ENCODE measurements around the gene DEFB124. TPM values are rescaled to one million over a fixed set of nuclear protein-coding genes. Genes with fewer than 3 reads are reported as not detected.
"Not testable (repeated sequence)": the region's sequence is repeated elsewhere in the genome, so short reads cannot be mapped to it uniquely, and the experiment has no call there.

The DEFB124 gene
- total RNA-seq, 1 donor from 2014 or later: not detected

- H3K79me2 ChIP-seq (ENCODE audit: insufficient read depth, low read length): no peaks in the 10 kb centered on the region
- no peak overlapping the region for H3K4me3 Mint-ChIP-seq (ENCODE audit: unreplicated experiment)
- no peaks in the 10 kb centered on the region for H3K4me1 ChIP-seq (ENCODE audit: insufficient read depth, low read length)
- no peaks in the 10 kb centered on the region for H3K36me3 ChIP-seq (ENCODE audit: insufficient read depth, low read length)
- H3K9ac ChIP-seq (ENCODE audit: low read length): no peak overlapping the region
- H3K36me3 Mint-ChIP-seq (ENCODE audit: low read depth, unreplicated experiment): no peaks in the 10 kb centered on the region
- no peak for FAIRE-seq
- H3K27ac Mint-ChIP-seq (ENCODE audit: unreplicated experiment): no peak overlapping the region
- no peak overlapping the region for H3K4me3 ChIP-seq (ENCODE audit: insufficient read depth, low read depth, low read length)
- TF ChIP-seq EZH2 (IDR thresholded peaks at IDR 0.05; ENCODE audit: insufficient read depth, low read length): no peak
- no peaks in the 10 kb centered on the region for H4K20me1 ChIP-seq (ENCODE audit: insufficient read depth, low read length)
- H3K9me3 ChIP-seq (ENCODE audit: insufficient read depth, low read depth, low read length): no peaks in the 10 kb centered on the region
- no peak overlapping the region for H3K27ac ChIP-seq (ENCODE audit: low read depth, low read length)
- H3K4me1 Mint-ChIP-seq (ENCODE audit: low read depth, unreplicated experiment): no peaks in the 10 kb centered on the region
- no peak overlapping the region for H3K4me2 ChIP-seq (ENCODE audit: low read length)
- peaks cover under 1% of the 10 kb centered on the region for H3K27me3 ChIP-seq (ENCODE audit: insufficient read depth, low read length)
- H2AFZ ChIP-seq (ENCODE audit: low read depth, low read length): no peak overlapping the region
- H3K27me3 Mint-ChIP-seq (ENCODE audit: low read depth, unreplicated experiment): peaks cover 21% of the 10 kb centered on the region
- DNase-seq (ENCODE audit: low read depth): no peak
- H3K9me3 Mint-ChIP-seq (ENCODE audit: unreplicated experiment): peaks cover 11% of the 10 kb centered on the region
These were observed 33.8 kb upstream of the DEFB124 start for GRCh38 chr20:31508517-31509244.

- H3K27ac ChIP-seq (ENCODE audit: low read depth, low read length): no peak overlapping the region
- FAIRE-seq (no peak), DNase-seq (ENCODE audit: low read depth) (no peak)
- Mint-ChIP-seq H3K27ac (ENCODE audit: unreplicated experiment) (no peak overlapping the region), H3K4me3 (ENCODE audit: unreplicated experiment) (no peak overlapping the region), H3K27me3 (ENCODE audit: low read depth, unreplicated experiment) (peaks cover 28% of the 10 kb centered on the region), H3K36me3 (ENCODE audit: low read depth, unreplicated experiment) (no peaks in the 10 kb centered on the region), H3K9me3 (ENCODE audit: unreplicated experiment) (peaks cover 11% of the 10 kb centered on the region), H3K4me1 (ENCODE audit: low read depth, unreplicated experiment) (no peaks in the 10 kb centered on the region)
- H3K79me2 ChIP-seq (ENCODE audit: insufficient read depth, low read length): no peaks in the 10 kb centered on the region
- no peak overlapping the region for H3K9ac ChIP-seq (ENCODE audit: low read length)
- TF ChIP-seq EZH2 (IDR thresholded peaks at IDR 0.05; ENCODE audit: insufficient read depth, low read length): no peak
- TF ChIP-seq CTCF (IDR thresholded peaks at IDR 0.05; ENCODE audit: insufficient read depth, low read depth, low read length): no peak
- H3K9me3 ChIP-seq (ENCODE audit: insufficient read depth, low read depth, low read length): no peaks in the 10 kb centered on the region
- H3K4me1 ChIP-seq (ENCODE audit: insufficient read depth, low read length): no peaks in the 10 kb centered on the region
- peaks cover 2% of the 10 kb centered on the region for H3K27me3 ChIP-seq (ENCODE audit: insufficient read depth, low read length)
- H4K20me1 ChIP-seq (ENCODE audit: insufficient read depth, low read length): no peaks in the 10 kb centered on the region
- H3K36me3 ChIP-seq (ENCODE audit: insufficient read depth, low read length): no peaks in the 10 kb centered on the region
- H3K4me2 ChIP-seq (ENCODE audit: low read length): no peak overlapping the region
- no peak overlapping the region for H3K4me3 ChIP-seq (ENCODE audit: insufficient read depth, low read depth, low read length)
- no peak overlapping the region for H2AFZ ChIP-seq (ENCODE audit: low read depth, low read length)
These were observed 31.0 kb upstream of the DEFB124 start for GRCh38 chr20:31505903-31506302.

GRCh38 chr20:31502884-31503673 is 28.2 kb upstream of the DEFB124 start:
- H3K27ac Mint-ChIP-seq (ENCODE audit: unreplicated experiment); H3K36me3 Mint-ChIP-seq (ENCODE audit: low read depth, unreplicated experiment); H3K4me3 Mint-ChIP-seq (ENCODE audit: unreplicated experiment); H3K4me1 ChIP-seq (ENCODE audit: insufficient read depth, low read length); H3K4me3 ChIP-seq (ENCODE audit: insufficient read depth, low read depth, low read length); H3K27me3 ChIP-seq (ENCODE audit: insufficient read depth, low read length); H3K9ac ChIP-seq (ENCODE audit: low read length); H3K79me2 ChIP-seq (ENCODE audit: insufficient read depth, low read length); H3K36me3 ChIP-seq (ENCODE audit: insufficient read depth, low read length); H3K4me1 Mint-ChIP-seq (ENCODE audit: low read depth, unreplicated experiment); FAIRE-seq; H4K20me1 ChIP-seq (ENCODE audit: insufficient read depth, low read length); H2AFZ ChIP-seq (ENCODE audit: low read depth, low read length); H3K9me3 Mint-ChIP-seq (ENCODE audit: unreplicated experiment); H3K9me3 ChIP-seq (ENCODE audit: insufficient read depth, low read depth, low read length); H3K4me2 ChIP-seq (ENCODE audit: low read length); H3K27ac ChIP-seq (ENCODE audit: low read depth, low read length): not testable (repeated sequence)
- peak; percentile 24 for DNase-seq (ENCODE audit: low read depth)
- peak; percentile 66 for TF ChIP-seq CTCF (IDR thresholded peaks at IDR 0.05; ENCODE audit: insufficient read depth, low read depth, low read length)
- peaks cover 21% of the 10 kb centered on the region for H3K27me3 Mint-ChIP-seq (ENCODE audit: low read depth, unreplicated experiment)
